HepG2 (cell line): ENCODE data around the gene AFAP1L2. TPM values are rescaled to one million over a fixed set of nuclear protein-coding genes. Genes with fewer than 3 reads are reported as not detected.

Experiments used
- ATAC-seq: fragments of 200-7000 bp; cut with Tn5 transposase; 3 replicates; pipeline ENCODE4 v1.9.1; 2020; ENCODE audit warnings: mild to moderate bottlenecking, moderate library complexity
- BruUV-seq: library from RNA; stranded (reverse); fragments of 400-500 nt; replicated peaks from 2 replicates; lab custom pipeline; 2021; lab: Mats Ljungman, UMichigan
- CTCF ChIA-PET: fragments of 300-600 bp; formaldehyde crosslinking; extraction: SDS; loops from one replicate; lab custom pipeline; 2021; ENCODE audit warnings: low total read pairs, inconsistent platforms, low intra/inter-chr PET ratio; lab: Yijun Ruan, JAX
- POLR2A ChIA-PET: fragments of 350-600 bp; sonication (Branson Sonifier 250); formaldehyde crosslinking; loops from one replicate; lab custom pipeline; 2020; ENCODE audit warnings: antibody characterized with exemption, inconsistent platforms; lab: Yijun Ruan, JAX
- DNase-seq: peaks from one replicate; pipeline ENCODE4 v3.0.0-alpha.2; 2015; ENCODE audit warnings: low spot score
- FAIRE-seq: peaks from 3 replicates; lab custom pipeline; 2011; peaks lifted over from hg19 to GRCh38; lab: Jason Lieb, UNC
- H2AFZ ChIP-seq: one replicate; pipeline ENCODE4 v1.6.1; 2011; ENCODE audit warnings: low read length, inconsistent platforms
- H3K27ac ChIP-seq: fragments of 300-600 bp; 3 replicates; pipeline ENCODE4 v1.8.0; 2011; ENCODE audit warnings: mixed run types, mild to moderate bottlenecking, mixed read lengths, low read length, inconsistent platforms; ENCODE audit not compliant: insufficient read depth; ENCODE audit errors: extremely low read length
- H3K27me3 ChIP-seq, 2 experiments: fragments of 200-600 bp in 1 of 2; 2 replicates in 1 of 2; 3 replicates in 1 of 2; pipeline versions ENCODE4 v1.6.0 to v1.8.0; 2011; ENCODE audit warnings: low read length in 2 of 2, mild to moderate bottlenecking in 2 of 2, moderate library complexity in 2 of 2, inconsistent platforms in 1 of 2; ENCODE audit not compliant: insufficient read depth in 2 of 2, control insufficient read depth in 1 of 2
- H3K36me3 ChIP-seq, 2 experiments: fragments of 200-600 bp in 1 of 2; replicated peaks in 1 of 2; 2 replicates in 1 of 2; 3 replicates in 1 of 2; pipeline versions ENCODE4 v1.5.1 to v1.8.0; 2011; ENCODE audit warnings: low read length in 2 of 2, inconsistent platforms in 1 of 2; ENCODE audit not compliant: insufficient read depth in 2 of 2, control insufficient read depth in 1 of 2
- H3K4me1 ChIP-seq: 2 replicates; pipeline ENCODE4 v1.5.1; 2012; ENCODE audit warnings: low read length, inconsistent platforms; ENCODE audit not compliant: insufficient read depth
- H3K4me2 ChIP-seq: 2 replicates; pipeline ENCODE4 v1.6.0; 2011; ENCODE audit warnings: low read depth, low read length, inconsistent platforms
- H3K4me3 ChIP-seq, 3 experiments: fragments of 200-600 bp in 1 of 3; sonication (generic), shearing (Covaris generic) in 1 of 3; replicated peaks in 1 of 3; 2 replicates each; pipeline ENCODE4 v1.5.1; 2011 to 2016; ENCODE audit warnings: low read length in 3 of 3, inconsistent platforms in 2 of 3, low read depth in 2 of 3, mild to moderate bottlenecking in 2 of 3, control low read depth in 1 of 3, mixed read lengths in 1 of 3; ENCODE audit not compliant: insufficient read depth in 1 of 3
- H3K79me2 ChIP-seq: one replicate; pipeline ENCODE4 v1.6.1; 2011; ENCODE audit warnings: low read length, inconsistent platforms; ENCODE audit not compliant: insufficient read depth
- H3K9ac ChIP-seq: 2 replicates; pipeline ENCODE4 v1.6.0; 2011; ENCODE audit warnings: mild to moderate bottlenecking, low read depth, low read length, inconsistent platforms; ENCODE audit not compliant: insufficient read depth
- H3K9me3 ChIP-seq: 2 replicates; pipeline ENCODE4 v1.5.1; 2012; ENCODE audit warnings: mild to moderate bottlenecking, low read length
- H4K20me1 ChIP-seq: 2 replicates; pipeline ENCODE4 v1.6.0; 2011; ENCODE audit warnings: inconsistent platforms, mild to moderate bottlenecking, low read length, moderate library complexity; ENCODE audit not compliant: insufficient read depth
- NFYC ChIP-seq: IDR thresholded peaks from 2 replicates; pipeline ENCODE4 v1.6.1; 2016; ENCODE audit warnings: missing genetic modification reagents, missing compliant biosample characterization
- NR2F1 ChIP-seq, 2 experiments: fragments of 450-650 bp in 1 of 2; formaldehyde crosslinking in 1 of 2; IDR thresholded peaks; 2 replicates each; pipeline versions ENCODE4 v1.5.0 to v1.6.1; 2016 to 2020; ENCODE audit warnings: mild to moderate bottlenecking in 1 of 2, missing compliant biosample characterization in 1 of 2, missing genetic modification reagents in 1 of 2, moderate library complexity in 1 of 2
- ZFP90 ChIP-seq: sonication (generic); formaldehyde crosslinking; IDR thresholded peaks from 2 replicates; pipeline ENCODE4 v1.8.0; 2022; ENCODE audit warnings: missing genetic modification reagents, mild to moderate bottlenecking, inconsistent platforms, borderline replicate concordance
- ZNF749 ChIP-seq: sonication (generic); formaldehyde crosslinking; IDR thresholded peaks from 2 replicates; pipeline ENCODE4 v1.8.0; 2022; ENCODE audit warnings: mild to moderate bottlenecking, missing genetic modification reagents, moderate library complexity, borderline replicate concordance
- ZNF792 ChIP-seq: IDR thresholded peaks from 2 replicates; pipeline ENCODE4 v1.6.1; 2016
- ZNF816 ChIP-seq: sonication (generic); formaldehyde crosslinking; IDR thresholded peaks from 2 replicates; pipeline ENCODE4 v1.8.0; 2022; ENCODE audit warnings: missing genetic modification reagents, mild to moderate bottlenecking, borderline replicate concordance
- WGBS: methylation state at CpG from one replicate; pipeline ENCODE4 v1.1.6; 2017; ENCODE audit warnings: low lambda C conversion rate; 5-methylcytosine and 5-hydroxymethylcytosine counted together
- in situ Hi-C: cut with HindIII; loops from 2 replicates; pipeline ENCODE4 v1.10.0; 2017; ENCODE audit warnings: low pct_unique_long_range_greater_than_20kb; ENCODE audit not compliant: extremely low pct_ligation_motif_present
- intact Hi-C: fragments of 100-400 bp; cut with micrococcal nuclease; formaldehyde crosslinking; loops from one replicate; pipeline ENCODE4 v1.10.0; 2022; ENCODE audit not compliant: unreplicated experiment
- polyA plus RNA-seq, 8 experiments: library from polyadenylated mRNA; depleted of rRNA in 3 of 8; stranded (reverse) in 7 of 8; unstranded in 1 of 8; fragments of >200 nt; fragmentation: Illumina TruSeq in 4 of 8; extraction: Trizol in 4 of 8; gene quantifications; 2 replicates each; pipeline versions ENCODE4 v1.2.1 to v1.2.3, GENCODE V29; 2011 to 2016; ENCODE audit warnings: low read depth in 4 of 8, missing spikeins in 1 of 8, mixed read lengths in 1 of 8; ENCODE audit not compliant: insufficient read depth in 1 of 8
- total RNA-seq, 5 experiments: library from RNA; depleted of rRNA; stranded (reverse); fragments of >200 nt; fragmentation: Illumina TruSeq; extraction: Trizol; gene quantifications; 2 replicates each; pipeline ENCODE4 v1.2.3, GENCODE V29; 2016; ENCODE audit warnings: low read depth in 1 of 5
- TF ChIP-seq, protein P1 (sequence below): sonication (generic); formaldehyde crosslinking; IDR thresholded peaks from 2 replicates; pipeline ENCODE4 v1.4.0; 2020; ENCODE audit warnings: mild to moderate bottlenecking, missing genetic modification reagents
- TF ChIP-seq, protein P2 (sequence below): IDR thresholded peaks from 2 replicates; pipeline ENCODE4 v1.6.1; 2016; ENCODE audit warnings: missing compliant biosample characterization, missing genetic modification reagents, borderline replicate concordance
- TF ChIP-seq, protein P3 (sequence below): sonication (generic); formaldehyde crosslinking; IDR thresholded peaks from 2 replicates; pipeline ENCODE4 v1.8.1; 2023; ENCODE audit warnings: mild to moderate bottlenecking, missing genetic modification reagents

The AFAP1L2 gene
- total and polyA plus RNA-seq, 2 of the 13 experiments (the other 11 are each of a cell fraction or from before 2014, with no cell fraction given): not detected

DNA sequence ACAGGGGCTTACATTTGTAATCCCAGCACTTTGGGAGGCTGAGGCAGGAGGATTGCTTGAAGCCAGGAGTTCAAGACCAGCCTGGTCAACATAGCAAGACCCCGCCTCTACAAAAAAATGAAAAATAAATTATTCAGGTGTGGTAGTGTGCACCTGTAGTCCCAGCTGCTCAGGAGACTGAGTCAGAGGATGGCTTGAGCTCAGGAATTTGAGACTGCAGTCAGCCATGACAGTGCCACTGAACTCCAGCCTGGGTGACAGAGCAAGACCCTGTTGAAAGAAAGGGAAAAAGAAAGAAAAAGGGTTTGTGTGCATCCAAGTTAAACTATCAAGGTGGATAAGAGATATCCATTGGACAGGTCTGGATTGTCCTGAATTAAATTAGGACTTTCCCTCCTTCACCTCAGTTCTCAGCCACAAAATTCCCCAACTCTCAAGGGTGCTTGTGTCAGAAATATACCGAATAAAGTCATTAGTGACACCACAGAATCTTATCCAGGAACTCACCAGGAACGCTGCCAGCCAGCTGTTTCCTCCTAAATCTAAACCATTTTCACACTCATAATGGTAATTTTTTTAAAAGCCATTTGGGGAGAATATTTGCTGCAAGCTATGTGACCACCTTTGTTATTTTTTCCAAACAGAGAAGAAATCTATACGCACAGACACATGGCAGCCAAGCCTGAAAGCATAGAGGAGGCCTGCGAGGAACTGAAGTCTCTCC is 12.0 kb downstream of the AFAP1L2 start:
- no peak overlapping the region for H3K4me2 ChIP-seq
- no peak overlapping the region for H3K27ac ChIP-seq
- intact Hi-C loops (no loop called here), in situ Hi-C loops (no loop called here)
- H3K79me2 ChIP-seq: no peaks in the 10 kb centered on the region
- no peak overlapping the region for H2AFZ ChIP-seq
- TF ChIP-seq ZNF816 (no peak), ZNF749 (CRISPR knock-in tag) (no peak), ZNF792 (no peak), NFYC (no peak), NR2F1 (CRISPR knock-in tag; IDR thresholded peaks at IDR 0.05) (no peak), ZFP90 (CRISPR knock-in tag) (no peak)
- TF ChIP-seq, protein P1, sequence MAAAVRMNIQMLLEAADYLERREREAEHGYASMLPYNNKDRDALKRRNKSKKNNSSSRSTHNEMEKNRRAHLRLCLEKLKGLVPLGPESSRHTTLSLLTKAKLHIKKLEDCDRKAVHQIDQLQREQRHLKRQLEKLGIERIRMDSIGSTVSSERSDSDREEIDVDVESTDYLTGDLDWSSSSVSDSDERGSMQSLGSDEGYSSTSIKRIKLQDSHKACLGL (CRISPR knock-in tag): no peak
- TF ChIP-seq, protein P2, sequence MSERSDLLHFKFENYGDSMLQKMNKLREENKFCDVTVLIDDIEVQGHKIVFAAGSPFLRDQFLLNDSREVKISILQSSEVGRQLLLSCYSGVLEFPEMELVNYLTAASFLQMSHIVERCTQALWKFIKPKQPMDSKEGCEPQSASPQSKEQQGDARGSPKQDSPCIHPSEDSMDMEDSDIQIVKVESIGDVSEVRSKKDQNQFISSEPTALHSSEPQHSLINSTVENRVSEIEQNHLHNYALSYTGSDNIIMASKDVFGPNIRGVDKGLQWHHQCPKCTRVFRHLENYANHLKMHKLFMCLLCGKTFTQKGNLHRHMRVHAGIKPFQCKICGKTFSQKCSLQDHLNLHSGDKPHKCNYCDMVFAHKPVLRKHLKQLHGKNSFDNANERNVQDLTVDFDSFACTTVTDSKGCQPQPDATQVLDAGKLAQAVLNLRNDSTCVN (CRISPR knock-in tag): no peak
- TF ChIP-seq, protein P3, sequence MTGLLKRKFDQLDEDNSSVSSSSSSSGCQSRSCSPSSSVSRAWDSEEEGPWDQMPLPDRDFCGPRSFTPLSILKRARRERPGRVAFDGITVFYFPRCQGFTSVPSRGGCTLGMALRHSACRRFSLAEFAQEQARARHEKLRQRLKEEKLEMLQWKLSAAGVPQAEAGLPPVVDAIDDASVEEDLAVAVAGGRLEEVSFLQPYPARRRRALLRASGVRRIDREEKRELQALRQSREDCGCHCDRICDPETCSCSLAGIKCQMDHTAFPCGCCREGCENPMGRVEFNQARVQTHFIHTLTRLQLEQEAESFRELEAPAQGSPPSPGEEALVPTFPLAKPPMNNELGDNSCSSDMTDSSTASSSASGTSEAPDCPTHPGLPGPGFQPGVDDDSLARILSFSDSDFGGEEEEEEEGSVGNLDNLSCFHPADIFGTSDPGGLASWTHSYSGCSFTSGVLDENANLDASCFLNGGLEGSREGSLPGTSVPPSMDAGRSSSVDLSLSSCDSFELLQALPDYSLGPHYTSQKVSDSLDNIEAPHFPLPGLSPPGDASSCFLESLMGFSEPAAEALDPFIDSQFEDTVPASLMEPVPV (CRISPR knock-in tag): no peak
- ATAC-seq (no peak), FAIRE-seq (no peak), DNase-seq (no peak)
- H3K36me3 ChIP-seq: no peaks in the 10 kb centered on the region
- BruUV-seq: no TSS peak
- no peaks in the 10 kb centered on the region for H4K20me1 ChIP-seq
- no peak overlapping the region for H3K9ac ChIP-seq
- 33% methylated on average over 5 of the region's 5 CpGs for WGBS
- H3K4me1 ChIP-seq: no peaks in the 10 kb centered on the region
- ChIA-PET CTCF (no interaction called here), POLR2A (no interaction called here)
- no peak overlapping the region for H3K4me3 ChIP-seq
- H3K27me3 ChIP-seq: peaks cover 2 to 51% of the 10 kb centered on the region in 2 experiments; a peak in 4 of 5 replicates
- H3K9me3 ChIP-seq: no peaks in the 10 kb centered on the region
